Measurements from ENCODE around the gene SLC50A1.

Gene SLC50A1

GRCh38 chr1:155175281-155175926 is 39.8 kb downstream of the SLC50A1 start:
- TF ChIP-seq ZNF274 (IDR thresholded peaks at IDR 0.05; ENCODE audit: low read depth, low read length) = no peak
- H3K4me3 ChIP-seq (ENCODE audit: low read length) = no peak overlapping the region

DNA sequence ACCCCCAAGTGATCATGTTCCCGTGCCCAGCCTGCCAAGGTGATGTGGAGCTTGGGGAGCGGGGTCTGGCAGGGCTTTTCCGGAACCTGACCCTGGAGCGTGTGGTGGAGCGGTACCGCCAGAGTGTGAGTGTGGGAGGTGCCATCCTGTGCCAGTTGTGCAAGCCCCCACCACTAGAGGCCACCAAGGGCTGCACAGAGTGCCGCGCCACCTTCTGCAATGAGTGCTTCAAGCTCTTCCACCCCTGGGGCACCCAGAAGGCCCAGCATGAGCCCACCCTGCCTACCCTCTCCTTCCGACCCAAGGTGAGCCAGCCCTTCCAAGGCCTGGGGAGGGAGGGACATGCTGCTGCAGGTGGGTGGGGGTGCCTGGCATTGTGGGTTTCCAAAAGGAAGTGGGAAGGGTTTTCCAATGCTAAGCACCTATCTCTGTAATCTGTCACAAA is 40.3 kb downstream of the SLC50A1 start:
- TF ChIP-seq ZNF274 (IDR thresholded peaks at IDR 0.05; ENCODE audit: low read depth, low read length) = no peak
- no peak overlapping the region for H3K4me3 ChIP-seq (ENCODE audit: low read length)

GRCh38 chr1:155176544-155177071 is 41.0 kb downstream of the SLC50A1 start:
- no peak overlapping the region for H3K4me3 ChIP-seq (ENCODE audit: low read length)
- no peak for TF ChIP-seq ZNF274 (IDR thresholded peaks at IDR 0.05; ENCODE audit: low read depth, low read length)

GRCh38 chr1:155177192-155177917 is 41.7 kb downstream of the SLC50A1 start:
- H3K4me3 ChIP-seq (ENCODE audit: low read length) = no peak overlapping the region
- no peak for TF ChIP-seq ZNF274 (IDR thresholded peaks at IDR 0.05; ENCODE audit: low read depth, low read length)

- no peak overlapping the region for H3K4me3 ChIP-seq (ENCODE audit: low read length)
- TF ChIP-seq ZNF274 (IDR thresholded peaks at IDR 0.05; ENCODE audit: low read depth, low read length) = no peak
These were observed 42.2 kb downstream of the SLC50A1 start for GRCh38 chr1:155177918-155178281.

GRCh38 chr1:155178441-155179111 is 42.9 kb downstream of the SLC50A1 start:
- TF ChIP-seq ZNF274 (IDR thresholded peaks at IDR 0.05; ENCODE audit: low read depth, low read length) = no peak
- H3K4me3 ChIP-seq (ENCODE audit: low read length) = no peak overlapping the region

DNA sequence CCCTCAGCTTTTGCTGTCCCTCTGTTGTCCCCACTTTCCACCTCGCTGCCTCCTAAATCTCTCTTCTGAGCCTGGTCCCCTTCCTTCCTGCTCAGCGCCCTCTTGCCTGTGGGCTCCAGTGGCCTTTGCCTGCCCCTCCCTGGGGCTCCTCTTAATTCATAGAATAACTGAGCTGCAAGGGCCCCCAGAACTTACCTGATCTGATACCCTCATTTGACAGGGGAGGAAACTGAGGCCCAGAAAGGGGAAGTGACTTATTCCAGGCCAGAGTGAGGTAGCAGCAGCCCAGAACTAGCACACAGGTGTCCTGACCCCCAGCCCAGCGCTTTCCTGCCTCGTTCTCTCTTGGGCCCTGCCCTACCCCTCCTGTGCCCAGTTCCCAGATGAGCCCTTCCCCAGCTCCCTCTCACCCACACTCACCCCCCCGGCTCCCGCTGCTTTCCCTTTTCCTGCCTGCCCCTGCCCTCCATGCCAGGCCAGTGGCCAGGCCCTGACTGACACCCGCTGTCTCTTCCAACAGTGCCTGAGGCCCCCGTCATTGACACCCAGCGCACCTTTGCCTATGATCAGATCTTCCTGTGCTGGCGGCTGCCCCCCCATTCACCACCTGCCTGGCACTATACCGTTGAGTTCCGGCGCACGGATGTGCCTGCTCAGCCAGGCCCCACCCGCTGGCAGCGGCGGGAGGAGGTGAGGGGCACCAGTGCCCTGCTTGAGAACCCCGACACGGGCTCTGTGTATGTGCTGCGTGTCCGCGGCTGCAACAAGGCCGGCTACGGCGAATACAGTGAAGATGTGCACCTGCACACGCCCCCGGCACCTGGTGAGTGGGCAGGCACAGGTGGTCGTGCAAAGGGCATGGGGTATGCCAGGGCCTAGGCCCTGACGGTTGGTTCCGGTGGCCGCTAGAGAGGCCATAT is 43.7 kb downstream of the SLC50A1 start:
- TF ChIP-seq ZNF274 (IDR thresholded peaks at IDR 0.05; ENCODE audit: low read depth, low read length) = no peak
- no peak overlapping the region for H3K4me3 ChIP-seq (ENCODE audit: low read length)

- TF ChIP-seq ZNF274 (IDR thresholded peaks at IDR 0.05; ENCODE audit: low read depth, low read length) = no peak
These were observed 45.9 kb downstream of the SLC50A1 start for GRCh38 chr1:155181371-155182051.

DNA sequence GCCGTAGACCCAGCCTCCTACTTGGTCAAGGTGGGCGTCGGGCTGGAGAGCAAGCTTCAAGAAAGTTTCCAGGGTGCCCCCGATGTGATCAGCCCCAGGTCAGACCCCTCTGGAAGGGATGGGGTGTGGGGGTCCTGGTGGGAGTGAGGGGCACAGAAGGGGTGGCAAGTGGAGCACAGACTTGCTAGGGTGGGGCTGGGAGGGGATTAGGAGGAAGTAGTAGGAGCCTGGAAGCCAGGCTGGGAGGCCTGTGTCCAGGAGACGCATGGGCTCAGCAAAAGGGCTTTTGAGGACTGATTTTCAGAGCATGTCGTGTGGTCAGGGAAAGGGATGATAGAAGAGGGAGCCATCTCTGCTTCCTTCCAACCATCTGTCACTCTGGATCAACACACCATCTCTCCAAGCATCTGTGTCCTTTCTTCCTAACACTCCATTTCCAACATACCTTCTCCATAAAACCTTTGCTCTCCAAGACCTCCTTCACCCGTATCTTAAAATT is 46.4 kb downstream of the SLC50A1 start:
- no peak for TF ChIP-seq ZNF274 (IDR thresholded peaks at IDR 0.05; ENCODE audit: low read depth, low read length)
- no peak overlapping the region for H3K4me3 ChIP-seq (ENCODE audit: low read length)

More at GRCh38 chr1:155181371-155182051, 45.9 kb downstream of the SLC50A1 start:
- no peak overlapping the region for H3K4me3 ChIP-seq (ENCODE audit: low read length)

GRCh38 chr1:155183775-155184221 is 48.1 kb downstream of the SLC50A1 start:
- H3K4me3 ChIP-seq (ENCODE audit: low read length) = no peak overlapping the region
- TF ChIP-seq ZNF274 (IDR thresholded peaks at IDR 0.05; ENCODE audit: low read depth, low read length) = no peak

GRCh38 chr1:155184351-155184811 is 48.7 kb downstream of the SLC50A1 start:
- H3K4me3 ChIP-seq (ENCODE audit: low read length) = no peak overlapping the region
- TF ChIP-seq ZNF274 (IDR thresholded peaks at IDR 0.05; ENCODE audit: low read depth, low read length) = no peak

DNA sequence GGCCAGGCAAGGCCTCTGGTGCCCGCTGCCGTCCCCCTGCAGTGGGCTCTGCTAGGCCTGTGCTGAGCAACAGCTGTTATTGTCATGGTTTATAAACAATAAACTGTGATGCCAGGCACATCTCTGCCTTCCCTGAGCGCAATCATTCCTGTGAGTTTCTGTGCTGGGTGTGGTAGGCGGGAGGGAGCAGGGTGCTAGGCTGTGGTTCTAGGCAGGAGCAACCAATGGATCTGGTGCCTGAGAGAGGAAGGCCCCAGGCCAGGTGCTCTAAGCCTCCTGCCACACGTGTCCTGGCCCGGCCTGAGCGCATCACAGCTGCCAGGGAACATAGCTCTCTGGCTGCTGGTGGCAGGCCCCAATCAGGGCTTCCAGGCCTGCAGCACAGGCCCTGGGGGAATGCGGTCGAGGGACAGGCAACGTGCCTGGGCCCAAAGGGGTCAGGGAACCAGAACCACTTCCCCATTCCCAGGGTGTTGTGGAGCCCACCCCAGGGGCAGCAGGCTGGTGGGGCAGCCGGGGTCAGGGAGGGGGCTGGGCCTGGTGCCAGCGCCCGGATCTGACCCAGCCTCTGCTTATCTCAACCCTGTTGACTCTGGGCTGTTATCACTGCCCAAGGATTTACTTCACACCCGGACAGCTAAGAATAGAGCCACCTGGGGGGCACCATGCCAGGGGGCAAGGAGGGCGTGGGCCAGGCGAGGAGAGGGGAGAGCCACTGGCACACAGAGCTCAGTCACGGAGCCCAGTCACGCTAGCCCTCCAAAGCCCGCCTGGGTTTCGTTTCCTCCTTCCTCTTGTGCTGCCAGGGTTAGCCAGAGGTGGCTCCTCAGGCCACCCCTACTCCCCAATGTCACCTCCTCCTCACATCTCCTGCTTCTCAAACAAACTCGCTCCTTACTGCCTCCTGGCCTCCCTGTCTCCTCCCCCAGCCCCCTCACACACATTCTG is 49.5 kb downstream of the SLC50A1 start:
- no peak for TF ChIP-seq ZNF274 (IDR thresholded peaks at IDR 0.05; ENCODE audit: low read depth, low read length)
- H3K4me3 ChIP-seq (ENCODE audit: low read length) = no peak overlapping the region
